ENCODE results near the gene MRPL52. TPM values are rescaled to one million over a fixed set of nuclear protein-coding genes. Genes with fewer than 3 reads are reported as not detected.
"Not testable (repeated sequence)": the region's sequence is repeated elsewhere in the genome, so short reads cannot be mapped to it uniquely, and the experiment has no call there.

The MRPL52 gene
- total RNA-seq, 1 donor from 2014 or later = 48.9 TPM

GRCh38 chr14:22808388-22809209 is 21.1 kb upstream of the MRPL52 start:
- DNase-seq (ENCODE audit: low spot score) = no peak
- ATAC-seq = no peak

DNA sequence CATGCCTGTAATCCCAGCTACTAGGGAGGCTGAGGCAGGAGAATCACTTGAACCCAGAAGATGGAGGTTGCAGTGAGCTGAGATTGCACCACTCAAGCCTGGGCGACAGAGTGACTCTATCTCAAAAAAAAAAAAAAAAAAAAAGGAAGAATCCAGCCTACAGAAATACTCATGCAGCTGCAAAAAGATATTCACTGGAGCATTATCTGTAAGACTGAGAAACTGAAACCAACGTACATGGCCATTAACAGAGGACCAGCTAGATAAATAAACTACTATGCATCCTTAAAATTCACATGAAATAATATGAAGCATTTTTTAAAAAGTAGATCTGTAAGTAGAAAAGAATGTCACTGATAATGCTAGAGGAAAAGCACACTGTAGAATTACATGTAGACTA is 18.0 kb upstream of the MRPL52 start:
- no peak for DNase-seq (ENCODE audit: low spot score)
- ATAC-seq = no peak

GRCh38 chr14:22812744-22813143 is 16.9 kb upstream of the MRPL52 start:
- no peak for DNase-seq (ENCODE audit: low spot score)
- ATAC-seq = no peak

GRCh38 chr14:22813145-22813544 is 16.5 kb upstream of the MRPL52 start:
- DNase-seq (ENCODE audit: low spot score) = no peak
- ATAC-seq = no peak

DNA sequence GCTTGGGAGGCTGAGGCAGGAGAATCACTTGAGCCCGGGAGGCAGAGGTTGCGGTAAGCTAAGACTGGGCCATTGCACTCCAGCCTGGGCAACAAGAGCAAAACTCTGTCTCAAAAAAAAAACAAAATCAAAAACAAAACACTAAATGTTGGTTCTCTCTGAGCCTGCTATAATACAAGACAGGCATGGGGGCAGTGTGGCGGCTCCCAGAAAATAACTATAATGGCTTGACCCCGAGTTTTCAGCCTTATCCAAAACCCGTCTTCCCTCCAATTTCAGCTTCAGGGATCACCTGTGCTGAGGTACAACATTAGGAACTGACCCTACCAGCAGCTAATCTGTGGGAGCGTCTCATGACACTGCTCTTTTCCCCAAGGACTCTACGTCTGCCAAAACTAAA is 15.3 kb upstream of the MRPL52 start:
- ATAC-seq (no peak), DNase-seq (ENCODE audit: low spot score) (no peak)

- DNase-seq (ENCODE audit: low spot score) (no peak), ATAC-seq (no peak)
Observed at GRCh38 chr14:22814941-22815713, 14.6 kb upstream of the MRPL52 start, which contains the start of gene SLC7A7. TSS of gene SLC7A7 (minus strand) at chr14:22815435. CDS start at chr14:22813398, 2,037 bp downstream.

- DNase-seq (ENCODE audit: low spot score) = no peak
- ATAC-seq = peak; percentile 34
Observed at GRCh38 chr14:22819151-22819988, 10.3 kb upstream of the MRPL52 start.

DNA sequence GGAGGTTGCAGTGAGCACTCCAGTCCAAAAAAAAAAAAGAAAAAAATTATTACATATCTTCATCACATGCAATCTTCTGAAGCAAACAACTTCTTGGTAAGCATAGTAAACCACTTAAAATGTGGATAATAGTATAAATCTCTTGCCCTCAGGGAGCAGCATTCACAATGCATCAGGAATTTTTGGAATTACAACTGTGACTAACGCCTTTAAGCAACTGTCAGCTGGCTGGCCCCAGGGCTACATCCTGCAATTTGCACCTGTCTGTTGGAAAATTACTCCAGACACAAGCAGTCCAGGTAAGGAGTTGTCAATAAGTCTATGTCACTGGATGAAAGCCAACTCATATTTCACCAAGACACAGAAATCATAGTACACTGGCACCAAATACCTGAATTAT is 9.0 kb upstream of the MRPL52 start:
- ATAC-seq = no peak
- DNase-seq (ENCODE audit: low spot score) = no peak

GRCh38 chr14:22821193-22822015 is 8.3 kb upstream of the MRPL52 start:
- no peak for ATAC-seq

GRCh38 chr14:22822016-22822570 is 7.6 kb upstream of the MRPL52 start:
- ATAC-seq = no peak
- DNase-seq (ENCODE audit: low spot score) = no peak

More at GRCh38 chr14:22821193-22822015, 8.3 kb upstream of the MRPL52 start:
- DNase-seq (ENCODE audit: low spot score) = no peak

- DNase-seq (ENCODE audit: low spot score) = peak; percentile 70
- ATAC-seq = peak; percentile 83
Observed at GRCh38 chr14:22822571-22823098, 7.1 kb upstream of the MRPL52 start.

DNA sequence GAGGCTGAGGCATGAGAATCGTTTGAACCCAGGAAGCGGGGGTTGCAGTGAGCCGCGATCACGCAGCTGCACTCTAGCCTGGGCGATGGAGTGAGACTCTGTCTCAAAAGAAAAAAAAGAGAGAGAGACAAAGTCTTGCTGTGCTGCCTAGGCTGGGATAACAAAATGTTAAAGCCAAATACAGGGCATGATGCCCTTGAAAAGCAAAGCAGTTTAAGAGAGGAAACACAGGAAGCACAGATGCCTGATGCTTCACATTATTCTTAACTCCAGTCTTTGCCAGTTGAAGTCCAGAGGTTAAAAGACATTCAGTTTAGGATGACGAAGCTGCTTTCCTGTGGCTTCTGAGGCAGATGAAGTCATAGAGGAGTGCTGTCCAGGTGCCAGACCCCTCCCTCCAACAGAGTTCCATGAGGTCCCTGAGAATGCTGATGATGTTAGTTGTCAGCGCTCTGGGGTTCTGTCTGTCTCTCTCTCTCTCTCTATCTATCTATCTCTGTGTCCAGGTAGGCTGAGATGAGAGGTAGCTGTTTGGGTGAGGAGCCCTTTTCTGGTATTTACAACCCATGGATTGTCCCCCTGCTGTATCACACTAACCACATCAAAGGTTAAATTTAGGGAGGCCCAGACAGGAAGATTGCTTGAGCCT is 4.9 kb upstream of the MRPL52 start:
- no peak for ATAC-seq
- DNase-seq (ENCODE audit: low spot score) = no peak

- not testable (repeated sequence) for DNase-seq (ENCODE audit: low spot score)
- ATAC-seq = peak; percentile 11
Observed at GRCh38 chr14:22829076-22829660, 519 bp upstream of the MRPL52 start.

- no peak for ATAC-seq
- DNase-seq (ENCODE audit: low spot score) = no peak
Observed at GRCh38 chr14:22830443-22831010, 840 bp downstream of the MRPL52 start.

DNA sequence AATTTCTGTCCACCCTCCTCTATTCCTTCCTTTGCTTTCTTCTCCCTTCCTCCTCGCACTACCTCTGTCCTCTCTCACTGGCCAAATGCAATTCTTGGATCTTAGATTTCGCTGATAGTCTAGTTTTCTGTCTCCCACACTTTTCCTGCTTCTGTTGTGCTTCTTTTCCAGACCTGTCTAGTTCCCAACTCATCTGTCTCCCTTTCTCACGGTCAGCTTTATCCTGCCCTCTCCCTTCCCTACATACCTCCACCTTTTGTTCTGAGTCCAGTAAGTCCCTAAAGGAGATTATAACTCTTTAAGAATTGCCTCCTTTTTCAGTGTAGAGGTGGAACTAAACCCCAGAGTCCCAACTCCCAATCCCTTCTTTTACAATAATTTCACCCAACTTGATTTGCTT is 5.8 kb downstream of the MRPL52 start:
- ATAC-seq = no peak

GRCh38 chr14:22836301-22837113 is 6.8 kb downstream of the MRPL52 start, which contains the start of gene MMP14:
TSS of gene MMP14 (plus strand) at chr14:22836585. CDS start at chr14:22836818, 233 bp downstream.
- DNase-seq (ENCODE audit: low spot score) = no peak
- peak; percentile 81 for ATAC-seq

More for the DNA sequence above, 5.8 kb downstream of the MRPL52 start:
- no peak for DNase-seq (ENCODE audit: low spot score)

DNA sequence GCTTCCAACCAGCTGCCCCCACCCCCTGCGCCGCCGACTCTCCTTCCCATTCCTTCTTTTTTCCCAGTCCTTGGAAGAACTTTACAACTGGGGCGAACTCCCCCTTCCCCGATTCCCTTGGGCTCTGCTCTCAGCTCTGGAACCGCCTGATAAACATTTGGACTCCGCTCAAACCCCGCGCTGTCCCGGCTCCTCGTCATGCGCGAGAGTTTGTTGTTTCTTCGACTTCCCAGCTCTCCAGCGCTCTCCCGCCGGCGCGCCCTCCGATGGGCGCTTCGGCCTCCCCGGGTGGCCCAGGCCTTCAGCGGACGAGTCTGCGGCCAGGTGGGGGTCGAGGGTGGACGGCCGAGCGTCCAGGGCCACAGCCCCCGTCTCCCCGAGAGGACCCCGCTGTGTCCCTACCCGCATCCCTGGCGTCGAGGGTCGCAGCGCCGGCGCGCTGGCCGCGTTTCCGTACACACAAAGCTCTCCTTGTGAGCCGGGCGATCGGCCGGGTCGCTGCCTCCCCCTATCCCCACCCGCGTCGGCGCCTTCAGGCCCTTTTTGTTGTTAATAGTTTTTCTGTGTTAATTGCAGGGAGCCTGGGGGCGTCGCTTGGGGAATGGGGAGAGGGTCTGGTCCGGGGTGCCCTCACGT is 7.5 kb downstream of the MRPL52 start:
- ATAC-seq (peak; percentile 84), DNase-seq (ENCODE audit: low spot score) (peak; percentile 66)

Data from left lobe of liver (tissue), 2 donors.